WTC11 (cell line): ENCODE results near the gene MYL11. TPM values are rescaled to one million over a fixed set of nuclear protein-coding genes. Genes with fewer than 3 reads are reported as not detected.

ENCODE experiments used
- ATF2 ChIP-seq: sonication (generic); formaldehyde crosslinking; IDR thresholded peaks from 2 replicates; pipeline ENCODE4 v1.8.1; 2022; ENCODE audit warnings: low read depth, missing genetic modification reagents, borderline replicate concordance
- CREM ChIP-seq: sonication (generic); formaldehyde crosslinking; IDR thresholded peaks from 2 replicates; pipeline ENCODE4 v1.8.1; 2022; ENCODE audit warnings: mild to moderate bottlenecking, missing genetic modification reagents, moderate library complexity
- FOXK1 ChIP-seq: sonication (generic); formaldehyde crosslinking; IDR thresholded peaks from 2 replicates; pipeline ENCODE4 v1.8.0; 2022; ENCODE audit warnings: mild to moderate bottlenecking, moderate library complexity, missing genetic modification reagents
- FOXP1 ChIP-seq: sonication (generic); formaldehyde crosslinking; IDR thresholded peaks from 2 replicates; pipeline ENCODE4 v1.8.0; 2022; ENCODE audit warnings: missing genetic modification reagents, mild to moderate bottlenecking, moderate library complexity, borderline replicate concordance
- FOXP4 ChIP-seq: sonication (generic); formaldehyde crosslinking; IDR thresholded peaks from 2 replicates; pipeline ENCODE4 v1.8.0; 2022; ENCODE audit warnings: mild to moderate bottlenecking, missing genetic modification reagents
- KAT7 ChIP-seq: sonication (generic); formaldehyde crosslinking; IDR thresholded peaks from 2 replicates; pipeline ENCODE4 v1.8.1; 2023; ENCODE audit warnings: missing genetic modification reagents, mild to moderate bottlenecking, borderline replicate concordance
- MYBL2 ChIP-seq: sonication (generic); formaldehyde crosslinking; IDR thresholded peaks from 2 replicates; pipeline ENCODE4 v1.8.1; 2023; ENCODE audit warnings: mild to moderate bottlenecking, moderate library complexity, missing genetic modification reagents
- NFE2L1 ChIP-seq: sonication (generic); formaldehyde crosslinking; IDR thresholded peaks from 2 replicates; pipeline ENCODE4 v1.8.1; 2023; ENCODE audit warnings: missing genetic modification reagents
- NR3C1 ChIP-seq: sonication (generic); formaldehyde crosslinking; conservative IDR thresholded peaks from 2 replicates; pipeline ENCODE4 v1.8.1; 2023; ENCODE audit warnings: low read depth, mild to moderate bottlenecking, missing genetic modification reagents
- PRRX2 ChIP-seq: fragments of 250-450 bp; sonication (Bioruptor Pico); IDR thresholded peaks from 2 replicates; pipeline ENCODE4 v1.8.0; 2021; ENCODE audit warnings: mild to moderate bottlenecking
- SP1 ChIP-seq: sonication (generic); formaldehyde crosslinking; conservative IDR thresholded peaks from 2 replicates; pipeline ENCODE4 v1.8.1; 2022; ENCODE audit warnings: missing genetic modification reagents
- USF2 ChIP-seq: sonication (generic); formaldehyde crosslinking; IDR thresholded peaks from 2 replicates; pipeline ENCODE4 v1.8.1; 2023; ENCODE audit warnings: mild to moderate bottlenecking, missing genetic modification reagents, moderate library complexity
- ZMAT4 ChIP-seq: fragments of 250-450 bp; sonication (Bioruptor Pico); IDR thresholded peaks from 2 replicates; pipeline ENCODE4 v1.9.0; 2021; ENCODE audit warnings: mild to moderate bottlenecking
- ZNF317 ChIP-seq: sonication (generic); formaldehyde crosslinking; IDR thresholded peaks from 2 replicates; pipeline ENCODE4 v1.8.1; 2023; ENCODE audit warnings: low read depth, mild to moderate bottlenecking, moderate library complexity, missing genetic modification reagents, borderline replicate concordance
- ZNF396 ChIP-seq: fragments of 250-450 bp; sonication (Bioruptor Pico); IDR thresholded peaks from 2 replicates; pipeline ENCODE4 v1.8.0; 2021; ENCODE audit warnings: mild to moderate bottlenecking, moderate library complexity, borderline replicate concordance
- ZNF423 ChIP-seq: fragments of 250-450 bp; sonication (Bioruptor Pico); IDR thresholded peaks from 2 replicates; pipeline ENCODE4 v2.1.2; 2022; ENCODE audit warnings: mild to moderate bottlenecking, moderate library complexity
- ZSCAN18 ChIP-seq: fragments of 250-450 bp; sonication (Bioruptor Pico); IDR thresholded peaks from 2 replicates; pipeline ENCODE4 v2.1.2; 2022; ENCODE audit warnings: mild to moderate bottlenecking, moderate library complexity
- total RNA-seq: library from RNA; stranded (reverse); gene quantifications from 3 replicates; pipeline ENCODE4 v1.2.3, GENCODE V29; 2021
- TF ChIP-seq, protein P1 (sequence below): fragments of 200-600 bp; IDR thresholded peaks from 2 replicates; pipeline ENCODE4 v1.8.0; 2022; ENCODE audit warnings: antibody characterized with exemption
- TF ChIP-seq, protein P2 (sequence below): sonication (generic); formaldehyde crosslinking; IDR thresholded peaks from 2 replicates; pipeline ENCODE4 v1.8.0; 2022; ENCODE audit warnings: mild to moderate bottlenecking, missing genetic modification reagents
- TF ChIP-seq, protein P3 (sequence below): sonication (generic); formaldehyde crosslinking; IDR thresholded peaks from 2 replicates; pipeline ENCODE4 v1.8.0; 2023; ENCODE audit warnings: mild to moderate bottlenecking, missing genetic modification reagents
- TF ChIP-seq, protein P4 (sequence below): sonication (generic); formaldehyde crosslinking; IDR thresholded peaks from 2 replicates; pipeline ENCODE4 v1.8.1; 2022; ENCODE audit warnings: mild to moderate bottlenecking, moderate library complexity, missing genetic modification reagents
- TF ChIP-seq, protein P5 (sequence below): fragments of 250-450 bp; sonication (Bioruptor Pico); IDR thresholded peaks from 2 replicates; pipeline ENCODE4 v1.9.0; 2021; ENCODE audit warnings: mild to moderate bottlenecking

MYL11 gene
- total RNA-seq, 1 experiment from 2014 or later: 1.3 TPM

DNA sequence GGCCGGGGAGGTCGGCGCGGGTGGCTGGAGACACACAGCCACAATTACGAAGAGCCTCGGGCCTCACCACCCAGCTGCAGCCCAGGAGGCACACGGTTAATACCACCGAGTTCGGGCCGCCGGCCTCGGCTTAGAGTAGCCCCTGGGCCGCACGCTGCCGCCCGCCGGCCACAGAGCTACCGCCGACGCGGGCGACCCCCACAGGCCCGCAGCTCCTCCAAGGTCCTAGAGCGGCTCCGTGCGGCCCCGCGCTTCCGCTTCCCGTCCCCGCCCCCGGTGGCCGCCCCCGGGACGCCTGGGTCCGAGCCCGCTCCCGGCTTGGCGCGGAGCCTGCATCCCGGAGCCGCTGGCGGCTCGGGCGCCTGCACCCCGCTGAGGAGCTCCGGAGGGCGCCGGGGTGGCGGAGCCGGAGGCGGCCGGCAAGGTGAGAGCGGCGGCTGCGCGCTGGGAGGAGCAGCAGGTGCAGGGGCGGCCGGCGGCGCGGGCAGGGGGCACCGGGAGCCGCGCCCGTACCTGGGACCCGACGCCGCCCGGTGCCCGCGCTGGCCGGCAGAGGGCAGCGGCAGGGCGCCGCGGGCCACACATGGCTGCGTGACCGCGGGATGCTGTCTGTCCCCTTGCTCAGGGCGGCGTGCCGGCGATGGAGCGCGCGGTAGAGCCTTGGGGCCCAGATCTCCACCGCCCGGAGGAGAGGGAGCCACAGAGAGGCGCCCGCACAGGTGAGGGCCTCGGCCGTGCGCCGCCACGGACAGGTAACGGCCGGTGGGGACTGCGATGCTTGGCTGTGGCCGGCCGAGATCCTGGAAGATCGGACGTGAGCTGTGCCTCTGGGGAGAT, 20.8 kb downstream of the MYL11 start, which contains the start of gene ZNF48 (continued):
- TF ChIP-seq USF2 (CRISPR knock-in tag) (peak; percentile 23; the same call in 1 of the 2 replicates), ZMAT4 (CRISPR knock-in tag) (no peak), FOXK1 (CRISPR knock-in tag) (peak; percentile 14), ZNF423 (0 out of 2 replicates have a peak, but pooled peaks have one; percentile 6), ATF2 (CRISPR knock-in tag) (no peak), PRRX2 (CRISPR knock-in tag) (no peak), CREM (CRISPR knock-in tag) (0 out of 2 replicates have a peak, but pooled peaks have one; percentile 50), MYBL2 (CRISPR knock-in tag) (peak; percentile 39; the same call in 1 of the 2 replicates), NR3C1 (CRISPR knock-in tag) (no peak), ZNF396 (CRISPR knock-in tag) (no peak), FOXP1 (CRISPR knock-in tag) (peak; percentile 59; the same call in 1 of the 2 replicates), FOXP4 (CRISPR knock-in tag) (peak; percentile 60), KAT7 (peak; percentile 82; the same call in 1 of the 2 replicates), NFE2L1 (CRISPR knock-in tag) (peak; percentile 44; the same call in 1 of the 2 replicates), ZSCAN18 (CRISPR knock-in tag) (no peak), ZNF317 (CRISPR knock-in tag) (no peak), SP1 (peak; percentile 63)
- TF ChIP-seq, protein P1, sequence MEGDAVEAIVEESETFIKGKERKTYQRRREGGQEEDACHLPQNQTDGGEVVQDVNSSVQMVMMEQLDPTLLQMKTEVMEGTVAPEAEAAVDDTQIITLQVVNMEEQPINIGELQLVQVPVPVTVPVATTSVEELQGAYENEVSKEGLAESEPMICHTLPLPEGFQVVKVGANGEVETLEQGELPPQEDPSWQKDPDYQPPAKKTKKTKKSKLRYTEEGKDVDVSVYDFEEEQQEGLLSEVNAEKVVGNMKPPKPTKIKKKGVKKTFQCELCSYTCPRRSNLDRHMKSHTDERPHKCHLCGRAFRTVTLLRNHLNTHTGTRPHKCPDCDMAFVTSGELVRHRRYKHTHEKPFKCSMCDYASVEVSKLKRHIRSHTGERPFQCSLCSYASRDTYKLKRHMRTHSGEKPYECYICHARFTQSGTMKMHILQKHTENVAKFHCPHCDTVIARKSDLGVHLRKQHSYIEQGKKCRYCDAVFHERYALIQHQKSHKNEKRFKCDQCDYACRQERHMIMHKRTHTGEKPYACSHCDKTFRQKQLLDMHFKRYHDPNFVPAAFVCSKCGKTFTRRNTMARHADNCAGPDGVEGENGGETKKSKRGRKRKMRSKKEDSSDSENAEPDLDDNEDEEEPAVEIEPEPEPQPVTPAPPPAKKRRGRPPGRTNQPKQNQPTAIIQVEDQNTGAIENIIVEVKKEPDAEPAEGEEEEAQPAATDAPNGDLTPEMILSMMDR: no peak
- TF ChIP-seq, protein P2, sequence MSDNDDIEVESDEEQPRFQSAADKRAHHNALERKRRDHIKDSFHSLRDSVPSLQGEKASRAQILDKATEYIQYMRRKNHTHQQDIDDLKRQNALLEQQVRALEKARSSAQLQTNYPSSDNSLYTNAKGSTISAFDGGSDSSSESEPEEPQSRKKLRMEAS (CRISPR knock-in tag): peak; percentile 61; the same call in 1 of the 2 replicates
- TF ChIP-seq, protein P3, sequence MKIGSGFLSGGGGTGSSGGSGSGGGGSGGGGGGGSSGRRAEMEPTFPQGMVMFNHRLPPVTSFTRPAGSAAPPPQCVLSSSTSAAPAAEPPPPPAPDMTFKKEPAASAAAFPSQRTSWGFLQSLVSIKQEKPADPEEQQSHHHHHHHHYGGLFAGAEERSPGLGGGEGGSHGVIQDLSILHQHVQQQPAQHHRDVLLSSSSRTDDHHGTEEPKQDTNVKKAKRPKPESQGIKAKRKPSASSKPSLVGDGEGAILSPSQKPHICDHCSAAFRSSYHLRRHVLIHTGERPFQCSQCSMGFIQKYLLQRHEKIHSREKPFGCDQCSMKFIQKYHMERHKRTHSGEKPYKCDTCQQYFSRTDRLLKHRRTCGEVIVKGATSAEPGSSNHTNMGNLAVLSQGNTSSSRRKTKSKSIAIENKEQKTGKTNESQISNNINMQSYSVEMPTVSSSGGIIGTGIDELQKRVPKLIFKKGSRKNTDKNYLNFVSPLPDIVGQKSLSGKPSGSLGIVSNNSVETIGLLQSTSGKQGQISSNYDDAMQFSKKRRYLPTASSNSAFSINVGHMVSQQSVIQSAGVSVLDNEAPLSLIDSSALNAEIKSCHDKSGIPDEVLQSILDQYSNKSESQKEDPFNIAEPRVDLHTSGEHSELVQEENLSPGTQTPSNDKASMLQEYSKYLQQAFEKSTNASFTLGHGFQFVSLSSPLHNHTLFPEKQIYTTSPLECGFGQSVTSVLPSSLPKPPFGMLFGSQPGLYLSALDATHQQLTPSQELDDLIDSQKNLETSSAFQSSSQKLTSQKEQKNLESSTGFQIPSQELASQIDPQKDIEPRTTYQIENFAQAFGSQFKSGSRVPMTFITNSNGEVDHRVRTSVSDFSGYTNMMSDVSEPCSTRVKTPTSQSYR: no peak
- TF ChIP-seq, protein P4, sequence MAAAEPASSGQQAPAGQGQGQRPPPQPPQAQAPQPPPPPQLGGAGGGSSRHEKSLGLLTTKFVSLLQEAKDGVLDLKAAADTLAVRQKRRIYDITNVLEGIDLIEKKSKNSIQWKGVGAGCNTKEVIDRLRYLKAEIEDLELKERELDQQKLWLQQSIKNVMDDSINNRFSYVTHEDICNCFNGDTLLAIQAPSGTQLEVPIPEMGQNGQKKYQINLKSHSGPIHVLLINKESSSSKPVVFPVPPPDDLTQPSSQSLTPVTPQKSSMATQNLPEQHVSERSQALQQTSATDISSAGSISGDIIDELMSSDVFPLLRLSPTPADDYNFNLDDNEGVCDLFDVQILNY (CRISPR knock-in tag): peak; percentile 74
- TF ChIP-seq, protein P5, sequence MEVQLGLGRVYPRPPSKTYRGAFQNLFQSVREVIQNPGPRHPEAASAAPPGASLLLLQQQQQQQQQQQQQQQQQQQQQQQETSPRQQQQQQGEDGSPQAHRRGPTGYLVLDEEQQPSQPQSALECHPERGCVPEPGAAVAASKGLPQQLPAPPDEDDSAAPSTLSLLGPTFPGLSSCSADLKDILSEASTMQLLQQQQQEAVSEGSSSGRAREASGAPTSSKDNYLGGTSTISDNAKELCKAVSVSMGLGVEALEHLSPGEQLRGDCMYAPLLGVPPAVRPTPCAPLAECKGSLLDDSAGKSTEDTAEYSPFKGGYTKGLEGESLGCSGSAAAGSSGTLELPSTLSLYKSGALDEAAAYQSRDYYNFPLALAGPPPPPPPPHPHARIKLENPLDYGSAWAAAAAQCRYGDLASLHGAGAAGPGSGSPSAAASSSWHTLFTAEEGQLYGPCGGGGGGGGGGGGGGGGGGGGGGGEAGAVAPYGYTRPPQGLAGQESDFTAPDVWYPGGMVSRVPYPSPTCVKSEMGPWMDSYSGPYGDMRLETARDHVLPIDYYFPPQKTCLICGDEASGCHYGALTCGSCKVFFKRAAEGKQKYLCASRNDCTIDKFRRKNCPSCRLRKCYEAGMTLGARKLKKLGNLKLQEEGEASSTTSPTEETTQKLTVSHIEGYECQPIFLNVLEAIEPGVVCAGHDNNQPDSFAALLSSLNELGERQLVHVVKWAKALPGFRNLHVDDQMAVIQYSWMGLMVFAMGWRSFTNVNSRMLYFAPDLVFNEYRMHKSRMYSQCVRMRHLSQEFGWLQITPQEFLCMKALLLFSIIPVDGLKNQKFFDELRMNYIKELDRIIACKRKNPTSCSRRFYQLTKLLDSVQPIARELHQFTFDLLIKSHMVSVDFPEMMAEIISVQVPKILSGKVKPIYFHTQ (CRISPR knock-in tag): no peak
